Stimulated activated CD4-positive, alpha-beta T cell treated with anti-CD3 and anti-CD28 coated beads, Interleukin-2, amount 100 ng/mL, for 4 hours (primary cell): Measurements from ENCODE around the gene BAX.
"Not testable (repeated sequence)": the region's sequence is repeated elsewhere in the genome, so short reads cannot be mapped to it uniquely, and the experiment has no call there.

Experiments used
- DNase-seq: peaks from one replicate; pipeline ENCODE4 v3.0.0-alpha.2; 2020; ENCODE audit warnings: low read depth

The BAX gene

DNA sequence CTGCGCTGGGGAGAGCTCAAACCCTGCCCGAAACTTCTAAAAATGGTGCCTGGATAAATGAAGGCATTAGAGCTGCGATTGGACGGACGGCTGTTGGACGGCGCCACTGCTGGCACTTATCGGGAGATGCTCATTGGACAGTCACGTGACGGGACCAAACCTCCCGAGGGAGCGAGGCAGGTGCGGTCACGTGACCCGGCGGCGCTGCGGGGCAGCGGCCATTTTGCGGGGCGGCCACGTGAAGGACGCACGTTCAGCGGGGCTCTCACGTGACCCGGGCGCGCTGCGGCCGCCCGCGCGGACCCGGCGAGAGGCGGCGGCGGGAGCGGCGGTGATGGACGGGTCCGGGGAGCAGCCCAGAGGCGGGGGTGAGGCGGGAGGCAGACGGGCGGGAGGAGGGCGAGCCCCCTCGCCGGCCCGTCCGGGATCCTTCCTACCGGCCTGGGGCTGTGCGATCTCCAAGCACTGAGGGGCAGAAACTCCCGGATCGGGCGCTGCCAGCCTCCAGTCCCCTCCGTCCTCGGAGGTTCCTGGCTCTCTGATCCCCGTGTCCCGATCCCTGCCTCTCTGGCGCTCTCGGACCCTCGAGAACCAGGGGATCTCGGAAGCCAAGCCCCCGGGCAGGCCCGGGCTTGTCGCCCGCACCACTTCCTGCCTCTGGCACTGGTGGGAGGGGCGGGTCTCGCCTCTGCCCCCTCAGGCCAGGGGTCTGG is at the start of gene BAX:
BAX (plus strand) TSS at position 281 of the 713 bp plus-strand sequence; CDS start at position 335, 54 bp downstream.
- DNase-seq, result peak; percentile 85

DNA sequence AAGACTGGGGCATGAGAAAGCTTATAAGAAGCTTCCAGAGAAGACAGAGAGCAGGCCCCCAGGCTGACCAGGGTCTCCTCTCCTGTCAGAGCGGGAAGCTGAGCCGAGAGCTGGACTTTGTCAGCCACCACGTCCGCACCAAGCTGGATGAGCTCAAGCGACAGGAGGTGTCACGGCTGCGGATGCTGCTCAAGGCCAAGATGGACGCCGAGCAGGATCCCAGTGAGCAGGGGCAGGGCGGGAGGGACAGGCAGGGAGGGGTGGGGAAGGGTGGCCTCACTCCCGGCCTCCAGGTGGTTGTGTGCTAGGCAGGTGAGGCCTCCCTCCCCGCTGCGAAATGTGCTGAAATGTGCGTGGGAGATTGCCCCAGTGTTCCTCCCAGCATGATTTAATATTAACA is 49.0 kb upstream of the BAX start:
- DNase-seq, result no peak

DNA sequence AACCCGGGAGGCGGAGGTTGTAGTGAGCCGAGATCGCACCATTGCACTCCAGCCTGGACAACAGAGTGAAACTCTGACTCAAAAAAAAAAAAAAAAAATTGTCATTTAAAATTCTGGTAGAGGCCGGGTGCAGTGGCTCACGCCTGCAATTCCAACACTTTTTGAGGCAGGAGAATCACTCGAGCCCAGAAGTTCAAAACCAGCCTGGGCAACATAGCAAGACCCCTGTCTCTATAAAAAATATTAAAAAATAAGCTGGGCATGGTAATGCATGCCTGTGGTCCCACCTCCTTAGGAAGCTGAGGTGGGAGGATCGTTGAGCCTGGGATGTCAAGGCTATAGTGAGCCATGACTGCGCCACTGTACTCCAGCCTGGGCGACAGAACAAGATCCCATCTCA is 48.4 kb upstream of the BAX start:
- no peak for DNase-seq

DNA sequence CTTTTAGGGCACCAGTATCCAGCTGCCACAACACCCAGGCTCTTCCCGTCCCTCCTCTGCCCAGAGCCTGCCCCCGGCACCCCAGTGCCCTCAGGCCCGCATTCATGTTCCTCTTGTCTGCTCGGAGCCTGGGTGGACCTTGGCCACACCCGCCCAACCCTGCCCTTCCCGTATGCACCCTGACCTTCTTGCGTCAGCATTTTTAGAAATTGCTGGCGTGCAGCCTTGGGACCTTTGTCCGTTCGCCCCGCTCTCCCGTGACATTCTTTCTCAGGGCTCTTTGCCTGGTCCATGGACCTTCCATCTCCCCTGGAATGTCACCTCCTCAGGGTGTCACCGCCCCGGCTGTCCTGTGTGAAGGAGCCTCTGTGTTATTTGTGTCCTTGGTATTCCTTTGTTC is 47.0 kb upstream of the BAX start:
- DNase-seq, result no peak

DNA sequence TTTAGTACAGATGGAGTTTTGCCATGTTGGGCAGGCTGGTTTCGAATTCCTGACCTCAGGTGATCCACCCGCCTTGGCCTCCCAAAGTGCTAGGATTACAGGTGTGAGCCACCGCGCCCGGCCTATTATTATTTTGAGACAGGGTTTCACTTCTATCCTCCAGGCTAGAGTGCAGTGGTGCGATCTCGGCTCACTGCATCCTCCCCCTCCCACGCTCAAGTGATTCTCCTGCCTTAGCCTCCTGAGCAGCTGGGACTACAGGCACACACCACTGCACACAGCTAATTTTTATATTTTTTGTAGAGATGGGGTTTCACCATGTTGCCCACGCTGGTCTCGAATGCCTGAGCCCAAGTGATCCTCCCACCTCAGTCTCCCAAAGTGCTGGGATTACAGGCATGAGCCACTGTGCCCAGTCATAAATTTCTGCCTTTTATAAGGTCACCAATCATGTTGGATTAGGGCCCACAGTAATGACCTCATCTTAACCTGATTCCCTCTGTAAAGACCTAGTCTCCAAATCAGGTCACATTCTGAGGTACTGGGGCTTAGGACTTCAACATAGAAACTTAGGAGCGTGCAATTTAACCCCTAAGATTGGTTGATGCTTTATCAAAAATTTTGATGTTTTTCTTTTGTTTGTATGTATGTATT is 45.1 kb upstream of the BAX start:
- not testable (repeated sequence) for DNase-seq

DNA sequence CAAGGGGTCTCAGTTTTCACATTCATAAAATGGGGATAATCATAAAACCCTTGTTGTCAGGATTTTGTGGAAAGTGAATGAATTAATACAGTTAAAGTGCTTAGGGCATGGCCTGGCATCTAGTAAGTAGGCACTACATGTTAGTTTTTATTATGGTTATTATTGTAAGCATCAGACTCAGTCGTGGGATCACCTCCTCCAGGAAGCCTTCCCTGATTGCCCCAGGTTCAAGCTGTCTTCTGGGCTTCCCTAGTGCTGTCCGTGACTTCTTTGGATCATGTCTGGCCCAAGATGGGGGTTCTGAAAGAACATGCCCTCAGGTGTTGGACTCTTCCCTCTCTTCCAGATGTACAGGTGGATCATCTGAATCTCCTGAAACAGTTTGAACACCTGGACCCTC is 43.9 kb upstream of the BAX start:
- no peak for DNase-seq

DNA sequence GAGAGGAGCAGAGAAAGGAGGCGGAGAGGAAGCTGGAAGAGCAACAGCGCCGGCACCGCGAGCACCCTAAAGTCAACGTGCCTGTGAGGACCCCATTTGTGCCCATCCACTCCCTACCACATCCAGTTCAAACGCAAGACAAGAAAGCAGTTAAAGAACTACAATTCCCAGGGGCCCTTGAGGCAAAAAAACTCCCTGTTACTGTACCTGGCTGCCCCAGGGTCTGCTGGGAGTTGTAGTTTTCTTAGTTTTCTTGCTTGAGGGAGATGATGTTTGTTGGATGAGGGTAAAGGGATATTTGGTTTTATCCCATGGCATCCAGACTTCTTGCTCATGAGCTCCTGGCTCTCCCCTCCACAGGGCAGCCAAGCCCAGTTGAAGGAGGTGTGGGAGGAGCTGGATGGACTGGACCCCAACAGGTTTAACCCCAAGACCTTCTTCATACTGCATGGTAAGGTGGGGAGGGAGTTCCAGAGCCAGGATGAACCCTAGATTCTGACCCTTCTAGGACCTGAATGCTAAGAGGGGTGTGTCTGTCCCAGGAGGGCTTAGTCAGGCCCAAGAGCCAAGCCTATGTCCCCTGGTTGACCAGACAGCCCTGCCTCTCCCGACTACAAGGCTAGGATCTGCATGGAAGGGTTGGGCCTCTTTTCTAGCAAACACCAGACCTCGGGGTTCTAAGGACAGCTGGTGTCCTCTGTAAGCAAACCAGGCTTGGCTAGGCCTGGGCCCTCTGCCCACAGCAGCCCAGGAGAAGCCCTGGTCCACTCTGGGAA is 41.4 kb upstream of the BAX start:
- no peak for DNase-seq

DNA sequence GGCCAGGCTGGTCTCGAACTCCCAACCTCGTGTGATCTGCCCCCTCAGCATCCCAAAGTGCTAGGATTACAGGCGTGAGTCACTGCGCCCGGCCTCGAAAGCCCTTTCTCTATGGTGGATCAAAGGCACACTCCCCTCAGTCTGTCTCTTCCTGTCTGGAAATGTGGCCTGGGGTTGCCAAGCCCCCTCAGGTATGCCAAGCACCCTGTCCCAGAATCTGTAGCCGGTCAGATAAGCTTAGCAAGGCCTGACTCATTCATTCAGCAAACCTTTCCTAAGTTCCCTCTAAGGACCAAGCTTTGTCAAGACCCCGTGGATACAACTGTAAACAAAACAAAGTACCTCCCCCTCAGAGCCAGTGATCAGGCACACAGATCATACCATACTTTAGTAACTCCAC is 40.5 kb upstream of the BAX start:
- no peak for DNase-seq

DNA sequence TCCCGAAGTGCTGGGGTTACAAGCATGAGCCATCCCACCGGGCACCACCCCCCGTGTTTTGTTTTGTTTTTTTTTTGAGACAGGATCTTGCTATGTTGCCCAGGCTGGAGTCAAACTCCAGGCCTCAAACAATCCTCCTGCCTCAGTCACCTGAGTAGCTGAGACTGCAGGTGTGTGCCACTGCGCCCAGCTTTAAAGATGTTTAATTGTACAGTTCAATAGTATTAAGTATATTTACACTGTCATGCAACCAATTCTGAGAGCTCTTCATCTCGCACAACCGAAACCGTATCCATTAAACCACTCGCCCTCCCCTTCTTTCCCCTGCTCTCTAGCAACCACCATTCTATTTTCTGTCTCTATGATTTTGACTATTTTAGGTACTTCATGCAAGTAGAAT is 38.9 kb upstream of the BAX start:
- no peak for DNase-seq

DNA sequence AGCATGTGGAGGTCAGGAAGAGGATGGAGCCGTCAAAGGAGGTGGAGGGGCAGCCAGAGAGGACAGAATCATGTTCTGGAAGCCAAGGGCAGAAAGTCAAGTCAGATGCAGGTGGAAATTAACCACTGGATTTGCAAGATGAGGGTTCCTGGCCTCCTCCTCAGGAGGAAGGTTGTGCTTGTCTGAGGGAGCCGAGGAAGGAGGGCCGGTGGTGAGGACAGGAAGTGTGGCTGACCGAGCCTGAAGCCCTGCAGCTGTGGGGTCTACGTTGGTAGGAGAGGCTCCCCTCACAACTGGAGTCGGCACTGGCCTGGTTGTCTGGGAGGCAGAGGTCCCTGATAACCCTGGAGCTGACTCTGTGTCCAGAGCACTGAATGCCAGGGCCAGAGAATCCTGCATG is 36.6 kb upstream of the BAX start:
- DNase-seq, result no peak

DNA sequence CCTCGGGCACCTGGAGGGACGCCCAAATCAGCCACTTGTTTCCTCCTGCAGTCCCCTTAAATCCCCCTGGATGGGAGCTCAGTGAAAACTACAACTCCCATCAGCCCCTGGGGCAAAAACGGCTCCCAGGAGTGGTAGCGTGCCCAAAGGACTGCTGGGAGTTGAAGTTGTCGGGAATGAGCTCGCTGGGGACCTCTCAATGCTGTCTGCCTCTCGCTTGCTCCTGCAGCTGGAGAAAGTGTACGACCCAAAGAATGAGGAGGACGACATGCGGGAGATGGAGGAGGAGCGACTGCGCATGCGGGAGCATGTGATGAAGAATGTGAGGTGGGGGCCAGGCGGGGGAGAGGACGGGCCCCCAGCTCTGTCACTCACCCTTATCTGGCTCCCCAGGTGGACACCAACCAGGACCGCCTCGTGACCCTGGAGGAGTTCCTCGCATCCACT is 35.9 kb upstream of the BAX start:
- no peak for DNase-seq

DNA sequence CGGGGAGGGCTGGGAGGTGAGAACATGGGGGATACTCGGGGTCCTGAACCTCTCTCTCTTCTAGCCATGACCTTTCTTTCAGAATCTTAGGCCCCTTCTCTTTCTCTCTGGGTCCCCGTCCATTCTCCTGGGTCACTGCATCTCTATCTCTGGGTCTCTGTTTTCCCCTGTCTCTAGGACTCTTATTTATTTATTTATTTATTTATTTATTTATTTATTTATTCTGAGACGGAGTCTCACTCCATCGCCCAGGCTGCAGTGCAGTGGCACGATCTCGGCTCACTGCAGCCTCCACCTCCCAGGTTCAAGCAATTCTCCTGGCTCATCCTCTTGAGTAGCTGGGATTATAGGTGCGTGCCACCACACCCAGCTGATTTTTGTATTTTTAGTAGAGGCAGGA is 35.4 kb upstream of the BAX start:
- not testable (repeated sequence) for DNase-seq

DNA sequence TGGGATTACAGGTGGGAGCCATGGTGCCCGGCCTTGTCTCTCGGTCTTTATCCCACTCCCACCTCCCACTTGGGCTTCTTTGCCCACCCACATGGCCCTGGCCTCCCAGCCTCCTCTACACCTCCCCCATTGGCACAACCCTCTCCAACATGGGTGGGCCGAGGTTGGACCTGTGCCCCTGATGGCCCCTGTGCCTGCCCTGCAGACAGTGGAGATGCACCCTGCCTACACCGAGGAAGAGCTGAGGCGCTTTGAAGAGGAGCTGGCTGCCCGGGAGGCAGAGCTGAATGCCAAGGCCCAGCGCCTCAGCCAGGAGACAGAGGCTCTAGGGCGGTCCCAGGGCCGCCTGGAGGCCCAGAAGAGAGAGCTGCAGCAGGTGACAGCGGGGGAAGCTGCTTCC is 33.7 kb upstream of the BAX start:
- DNase-seq, result no peak

DNA sequence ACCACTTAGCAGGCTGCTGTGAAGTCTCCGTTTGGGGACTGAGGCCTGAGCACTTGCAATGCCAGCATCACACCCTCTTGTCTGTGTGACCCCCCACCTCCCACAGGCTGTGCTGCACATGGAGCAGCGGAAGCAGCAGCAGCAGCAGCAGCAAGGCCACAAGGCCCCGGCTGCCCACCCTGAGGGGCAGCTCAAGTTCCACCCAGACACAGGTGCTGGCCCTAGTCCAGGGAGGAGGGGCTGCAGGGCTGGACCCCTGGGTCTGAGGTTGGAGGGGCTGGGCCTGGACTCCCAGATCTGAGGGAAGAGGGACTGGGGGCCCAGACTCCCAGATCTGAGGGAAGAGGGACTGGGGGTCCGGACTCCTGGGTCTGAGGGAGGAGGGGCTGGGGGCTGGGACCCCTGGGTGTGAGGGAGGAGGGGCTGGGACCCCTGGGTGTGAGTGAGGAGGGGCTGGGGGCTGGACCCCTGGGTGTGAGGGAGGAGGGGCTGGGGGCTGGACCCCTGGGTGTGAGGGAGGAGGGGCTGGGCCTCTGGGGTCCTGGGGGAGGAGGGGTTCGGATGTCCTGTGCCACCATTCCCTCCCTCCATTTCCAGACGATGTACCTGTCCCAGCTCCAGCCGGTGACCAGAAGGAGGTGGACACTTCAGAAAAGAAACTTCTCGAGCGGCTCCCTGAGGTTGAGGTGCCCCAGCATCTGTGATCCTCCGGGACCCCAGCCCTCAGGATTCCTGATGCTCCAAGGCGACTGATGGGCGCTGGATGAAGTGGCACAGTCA is 32.8 kb upstream of the BAX start:
- DNase-seq, result no peak

DNA sequence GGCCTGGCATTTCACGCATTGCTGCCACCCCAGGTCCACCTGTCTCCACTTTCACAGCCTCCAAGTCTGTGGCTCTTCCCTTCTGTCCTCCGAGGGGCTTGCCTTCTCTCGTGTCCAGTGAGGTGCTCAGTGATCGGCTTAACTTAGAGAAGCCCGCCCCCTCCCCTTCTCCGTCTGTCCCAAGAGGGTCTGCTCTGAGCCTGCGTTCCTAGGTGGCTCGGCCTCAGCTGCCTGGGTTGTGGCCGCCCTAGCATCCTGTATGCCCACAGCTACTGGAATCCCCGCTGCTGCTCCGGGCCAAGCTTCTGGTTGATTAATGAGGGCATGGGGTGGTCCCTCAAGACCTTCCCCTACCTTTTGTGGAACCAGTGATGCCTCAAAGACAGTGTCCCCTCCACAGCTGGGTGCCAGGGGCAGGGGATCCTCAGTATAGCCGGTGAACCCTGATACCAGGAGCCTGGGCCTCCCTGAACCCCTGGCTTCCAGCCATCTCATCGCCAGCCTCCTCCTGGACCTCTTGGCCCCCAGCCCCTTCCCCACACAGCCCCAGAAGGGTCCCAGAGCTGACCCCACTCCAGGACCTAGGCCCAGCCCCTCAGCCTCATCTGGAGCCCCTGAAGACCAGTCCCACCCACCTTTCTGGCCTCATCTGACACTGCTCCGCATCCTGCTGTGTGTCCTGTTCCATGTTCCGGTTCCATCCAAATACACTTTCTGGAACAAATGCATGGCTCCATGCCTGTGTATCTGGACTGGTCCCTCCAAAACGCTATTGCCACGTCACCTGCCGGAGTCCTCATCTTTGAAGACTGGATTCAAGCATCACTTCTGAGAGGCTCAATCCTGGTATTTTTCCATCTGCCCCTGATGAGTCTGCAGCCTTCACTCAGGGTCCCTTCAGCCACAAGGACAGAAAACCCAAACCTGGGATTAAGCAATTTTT is 31.9 kb upstream of the BAX start:
- DNase-seq, result no peak

DNA sequence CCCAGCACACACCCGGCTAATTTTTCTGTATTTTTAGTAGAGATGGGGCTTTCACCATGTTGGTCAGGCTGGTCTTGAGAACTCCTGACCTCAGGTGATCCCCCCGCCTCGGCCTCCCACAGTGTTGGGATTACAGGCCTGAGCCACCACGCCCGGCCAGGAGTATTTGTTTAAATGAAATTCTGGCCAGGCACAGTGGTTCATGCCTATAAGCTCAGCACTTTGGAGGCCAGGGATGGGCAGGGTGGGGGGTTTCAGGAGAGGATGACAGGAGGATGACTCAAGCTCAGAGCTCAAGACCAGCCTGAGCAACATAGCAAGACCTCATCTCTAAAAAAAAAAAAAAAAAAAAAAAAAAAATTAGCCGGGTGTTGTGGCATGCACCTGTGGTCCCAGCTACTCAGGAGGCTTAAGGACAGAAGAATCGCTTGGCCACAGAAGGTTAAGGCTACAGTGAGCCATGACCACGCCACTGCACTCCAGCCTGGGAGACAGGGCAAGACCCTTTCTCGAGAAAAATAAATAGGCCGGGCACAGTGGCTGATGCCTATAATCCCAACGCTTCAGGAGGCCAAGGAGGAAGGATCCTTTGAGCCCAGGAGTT is 29.3 kb upstream of the BAX start:
- no peak for DNase-seq

DNA sequence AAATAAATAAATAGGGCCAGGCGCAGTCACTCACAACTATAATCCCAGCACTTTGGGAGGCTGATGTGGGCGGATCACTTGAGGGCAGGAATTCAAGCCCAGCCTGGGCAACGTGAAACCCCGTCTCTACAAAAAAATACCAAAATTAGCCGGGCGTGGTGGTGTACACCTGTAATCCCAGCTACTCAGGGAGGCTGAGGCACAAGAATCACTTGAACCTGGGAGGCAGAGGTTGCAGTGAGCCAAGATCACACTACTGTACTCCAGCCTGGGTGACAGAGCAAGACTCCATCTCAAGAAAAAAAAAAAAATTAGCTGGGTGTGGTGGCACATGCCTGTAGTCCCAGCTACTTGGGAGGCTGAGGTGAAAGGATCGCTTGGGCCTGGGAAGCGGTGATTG is 28.8 kb upstream of the BAX start:
- DNase-seq, result not testable (repeated sequence)

DNA sequence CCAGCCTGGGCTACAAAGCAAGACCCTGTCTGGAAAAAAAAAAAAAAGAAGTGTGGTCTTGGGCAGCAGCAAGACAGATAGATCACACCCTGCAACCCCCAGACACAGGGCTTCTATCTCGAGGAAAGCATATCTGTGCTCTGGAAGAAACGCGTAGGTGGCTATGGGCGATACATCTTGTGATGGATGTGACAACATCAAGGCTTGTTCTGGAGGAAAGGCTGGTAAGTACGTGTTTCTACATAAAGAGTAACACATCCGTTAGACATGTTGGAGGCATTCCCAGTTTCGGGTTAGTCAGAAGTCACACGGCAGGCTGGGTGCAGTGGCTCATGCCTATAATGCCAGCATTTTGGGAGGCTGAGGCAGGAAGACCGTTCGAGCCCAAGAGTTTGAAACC is 27.8 kb upstream of the BAX start:
- no peak for DNase-seq

DNA sequence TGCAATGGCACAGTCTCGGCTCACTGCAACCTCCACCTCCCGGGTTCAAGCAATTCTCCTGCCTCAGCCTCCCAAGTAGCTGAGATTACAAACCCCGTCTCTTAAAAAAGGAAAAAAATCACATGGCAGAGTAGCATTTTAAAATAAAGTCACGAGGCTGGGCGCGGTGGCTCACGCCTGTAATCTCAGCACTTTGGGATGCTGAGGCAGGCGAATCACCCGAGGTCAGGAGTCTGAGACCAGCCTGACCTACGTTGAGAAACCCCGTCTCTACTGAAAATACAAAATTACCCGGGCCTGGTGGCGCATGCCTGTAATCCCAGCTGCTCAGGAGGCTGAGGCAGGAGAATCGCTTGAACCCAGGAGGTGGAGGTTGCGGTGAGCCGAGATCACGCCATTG is 27.0 kb upstream of the BAX start:
- not testable (repeated sequence) for DNase-seq

DNA sequence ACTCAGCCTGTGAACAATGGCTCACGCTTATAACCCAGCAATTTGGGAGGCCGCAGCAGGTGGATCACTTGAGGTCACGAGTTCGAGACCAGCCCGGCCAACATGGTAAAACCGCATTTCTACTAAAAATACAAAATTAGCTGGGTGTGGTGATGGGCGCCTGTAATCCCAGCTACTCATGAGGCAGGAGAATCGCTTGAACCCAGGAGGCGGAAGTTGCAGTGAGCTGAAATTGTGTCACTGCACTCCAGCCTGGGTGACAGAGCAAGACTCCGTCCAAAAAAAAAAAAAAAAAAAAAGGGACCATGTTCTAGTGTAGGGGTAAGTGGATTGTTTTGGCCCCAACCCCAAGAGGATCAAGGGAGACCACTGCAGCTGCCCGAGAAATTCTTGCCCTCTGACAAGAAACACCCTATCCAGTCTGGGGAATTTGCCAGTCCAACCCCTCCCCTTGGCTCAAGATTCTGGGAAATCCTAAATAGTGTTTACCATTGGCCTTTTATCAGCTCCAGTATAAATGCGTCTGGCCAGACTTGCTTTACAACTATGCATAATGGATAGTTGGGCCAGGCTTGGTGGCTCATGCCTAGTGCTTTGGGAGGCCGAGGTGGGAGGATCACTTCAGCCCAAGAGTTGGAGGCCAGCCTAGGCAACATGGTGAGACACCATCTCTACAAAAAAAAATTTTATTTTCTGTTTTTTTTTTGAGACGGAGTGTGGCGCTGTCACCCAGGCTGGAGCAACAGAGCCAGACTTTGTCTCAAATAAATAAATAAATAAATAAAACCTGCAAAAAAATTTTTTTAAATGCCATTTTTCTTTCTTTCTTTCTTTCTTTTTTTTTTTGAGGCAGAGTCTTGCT is 26.3 kb upstream of the BAX start:
- DNase-seq, result no peak
